Right ventricle myocardium inferior (tissue), 1 donor: ENCODE results near the gene LYSMD2. TPM values are rescaled to one million over a fixed set of nuclear protein-coding genes. Genes with fewer than 3 reads are reported as not detected.
A peak's percentile ranks its signal among the peaks of the same experiment; 100 is the strongest.

Source experiments
- ATAC-seq: fragments of 200-7000 bp; cut with Tn5 transposase; one replicate; pipeline ENCODE4 v1.9.1; 2020; ENCODE audit warnings: mild to moderate bottlenecking, moderate library complexity
- DNase-seq: peaks from one replicate; pipeline ENCODE4 v3.0.0; 2021; ENCODE audit errors: missing footprints
- intact Hi-C: fragments of 100-400 bp; cut with DNase I; formaldehyde crosslinking; loops from one replicate; pipeline ENCODE4 v1.11.0; 2022
- total RNA-seq: library from RNA; stranded (reverse); fragmentation: NEBNext Ultra II Directional; extraction: Animal tissue kit (Norgen Biotek cat#: 25700); gene quantifications from one replicate; pipeline ENCODE4 v1.2.1, GENCODE V29; 2021
- donor health status: DM: no; HTN: yes; CAD: no; lungs with severe emphysema.

LYSMD2 gene
- total RNA-seq, 1 donor from 2014 or later: 4.8 TPM

DNA sequence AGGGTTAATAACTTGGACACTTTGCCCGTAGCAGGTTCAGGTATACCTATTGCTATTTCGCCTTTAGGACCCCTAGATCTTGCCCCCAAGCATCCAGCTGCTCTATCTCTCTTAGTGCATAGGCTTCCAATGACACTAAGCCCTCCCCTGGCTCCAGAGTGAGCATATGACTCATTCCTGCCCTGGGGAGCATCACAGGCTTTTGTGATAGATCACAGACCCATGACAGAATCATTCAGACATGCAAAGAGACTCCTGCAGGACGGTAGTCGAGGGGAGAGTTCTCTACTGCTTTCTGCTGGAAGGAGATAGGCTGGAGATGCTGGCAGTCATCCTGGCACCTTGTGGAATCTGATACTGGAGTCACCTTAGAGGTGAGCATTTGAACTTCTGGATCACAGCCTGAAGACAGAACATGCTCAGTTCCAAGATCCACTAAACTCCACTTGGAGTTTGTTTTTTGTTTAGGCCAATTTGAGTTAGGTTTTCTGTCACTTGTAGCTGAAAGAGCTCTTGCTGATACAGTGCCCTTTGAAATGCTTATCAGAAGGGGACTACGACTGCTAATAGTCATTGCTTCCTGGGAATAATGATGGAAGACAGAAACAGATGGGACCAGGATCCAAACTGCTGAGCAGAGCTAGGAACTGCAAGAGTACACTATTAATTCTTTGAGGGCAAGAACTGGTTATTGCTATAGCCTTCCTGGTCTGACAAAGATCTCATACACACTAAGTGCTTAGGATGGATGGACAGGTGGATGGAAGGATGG is 11.0 kb downstream of the LYSMD2 start:
- peak; percentile 97 for ATAC-seq
- intact Hi-C loops: no loop called here
- DNase-seq: no peak

- DNase-seq: no peak
- intact Hi-C loops: no loop called here
- no peak for ATAC-seq
Measured at GRCh38 chr15:51724673-51725072, 12.8 kb downstream of the LYSMD2 start.

DNA sequence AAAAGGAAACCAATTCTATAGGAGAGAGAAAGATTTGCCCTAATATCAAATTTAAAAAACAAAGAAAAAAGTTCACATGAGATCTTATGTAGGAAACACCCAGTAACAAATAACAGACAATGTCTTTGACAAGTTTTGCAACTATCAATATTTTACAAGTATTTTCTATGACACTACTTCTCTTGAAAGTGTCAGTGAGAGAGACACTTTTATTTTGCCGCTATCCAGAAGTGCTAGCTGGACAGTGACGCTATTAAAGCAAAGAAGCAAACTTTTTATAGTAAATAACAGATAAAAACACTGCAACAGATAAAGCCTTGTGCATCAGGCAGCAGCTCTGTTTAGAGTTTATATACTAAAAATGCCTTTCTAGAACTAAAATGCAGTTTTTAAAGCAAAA is 13.3 kb downstream of the LYSMD2 start:
- intact Hi-C loops: no loop called here
- no peak for ATAC-seq
- DNase-seq: no peak

- DNase-seq: no peak
- intact Hi-C loops: no loop called here
Measured at GRCh38 chr15:51721199-51721960, 16.1 kb downstream of the LYSMD2 start.

DNA sequence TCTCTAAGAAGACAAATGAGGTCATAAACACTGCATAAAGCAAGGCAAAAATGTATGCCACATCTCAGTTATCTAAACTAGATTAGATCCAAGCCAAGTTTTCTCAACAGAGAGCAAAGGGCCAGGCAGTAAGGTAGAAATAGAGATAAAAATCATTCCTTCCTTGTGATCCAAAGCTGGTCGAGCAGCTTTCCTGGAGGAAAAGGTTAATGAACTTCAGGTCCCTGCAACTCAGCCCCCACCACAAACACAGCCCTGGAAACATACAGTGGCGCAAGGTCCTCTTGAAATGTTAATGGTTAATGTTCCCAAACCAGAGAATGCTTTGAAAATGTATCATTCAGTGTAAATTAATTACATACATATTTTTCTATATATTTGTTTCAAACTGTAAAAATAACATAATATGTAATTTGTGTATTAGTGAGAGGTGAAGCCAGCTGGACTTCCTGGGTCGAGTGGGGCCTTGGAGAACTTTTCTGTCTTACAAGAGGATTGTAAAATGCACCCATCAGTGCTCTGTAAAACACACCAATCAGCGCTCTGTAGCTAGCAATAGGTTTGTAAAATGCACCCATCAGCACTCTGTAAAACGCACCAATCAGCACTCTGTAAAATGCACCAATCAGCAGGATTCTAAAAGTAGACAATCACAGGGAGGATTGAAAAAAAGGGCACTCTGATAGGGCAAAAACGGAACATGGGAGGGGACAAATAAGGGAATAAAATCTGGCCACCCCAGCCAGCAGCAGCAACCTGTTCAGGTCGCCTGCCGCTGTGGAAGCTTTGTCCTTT is 17.1 kb downstream of the LYSMD2 start:
- ATAC-seq (no peak), DNase-seq (no peak)
- intact Hi-C loops: no loop called here

More at GRCh38 chr15:51721199-51721960, 16.1 kb downstream of the LYSMD2 start:
- no peak for ATAC-seq

DNA sequence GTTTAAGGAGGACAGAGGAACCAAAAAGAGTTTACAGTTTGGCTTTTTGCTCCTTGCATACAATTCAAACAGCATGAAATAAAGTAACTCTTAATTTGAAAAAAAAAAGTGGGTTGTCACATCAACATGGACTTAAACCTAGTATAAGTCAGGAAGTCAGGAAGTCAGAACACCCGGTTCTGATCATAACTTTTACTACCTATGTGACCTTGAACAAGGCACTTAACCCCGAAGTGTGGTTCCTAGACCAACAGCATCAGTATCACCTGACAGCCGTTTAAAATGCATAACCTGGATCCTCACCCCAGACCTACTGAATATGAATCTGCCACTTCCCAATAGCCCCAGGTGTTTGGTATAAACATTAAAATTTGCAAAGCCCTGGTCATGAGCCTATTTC is 18.7 kb downstream of the LYSMD2 start:
- DNase-seq (no peak), ATAC-seq (no peak)
- intact Hi-C loops: no loop called here

GRCh38 chr15:51718219-51718618 is 19.2 kb downstream of the LYSMD2 start:
- no peak for DNase-seq
- intact Hi-C loops: no loop called here
- ATAC-seq: no peak

DNA sequence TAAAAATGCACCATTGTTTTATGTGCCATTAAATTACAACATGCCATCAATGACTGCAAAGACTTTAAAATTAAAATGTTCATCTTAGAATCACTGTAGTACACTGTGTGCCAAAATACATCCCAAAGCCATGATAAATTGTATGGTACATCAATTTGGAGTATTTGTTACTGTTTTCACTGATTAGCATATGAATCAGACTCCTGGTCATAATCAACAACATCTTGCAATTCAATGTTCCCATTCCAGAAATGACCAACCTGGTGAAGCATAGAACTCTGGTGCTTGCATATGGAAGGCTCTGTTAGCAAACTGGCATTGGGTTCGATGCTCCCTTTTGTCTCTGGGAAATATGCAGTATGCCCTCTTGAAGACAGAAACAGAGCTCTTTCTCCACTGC is 22.5 kb downstream of the LYSMD2 start:
- DNase-seq (no peak), ATAC-seq (no peak)
- intact Hi-C loops: no loop called here

DNA sequence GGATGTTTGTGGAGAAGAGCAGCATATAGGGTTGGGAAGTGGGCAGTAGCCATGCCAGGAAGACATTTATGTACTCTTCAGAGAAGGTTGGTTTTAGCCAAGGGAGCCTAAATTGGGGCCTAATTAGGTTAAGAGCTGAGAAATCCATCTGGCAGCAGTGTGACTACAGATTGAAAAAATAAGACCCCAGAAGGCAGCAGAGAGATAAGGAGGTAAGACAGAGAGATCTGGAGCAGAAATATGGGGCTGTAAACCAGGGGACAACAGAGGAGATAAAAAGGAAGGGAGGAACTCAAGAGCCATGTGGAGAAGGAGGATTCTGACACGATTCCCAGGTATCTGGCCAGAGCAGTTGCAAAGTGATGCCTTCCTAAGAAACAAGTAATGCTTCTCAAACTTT is 23.3 kb downstream of the LYSMD2 start:
- intact Hi-C loops: no loop called here
- ATAC-seq (no peak), DNase-seq (no peak)

DNA sequence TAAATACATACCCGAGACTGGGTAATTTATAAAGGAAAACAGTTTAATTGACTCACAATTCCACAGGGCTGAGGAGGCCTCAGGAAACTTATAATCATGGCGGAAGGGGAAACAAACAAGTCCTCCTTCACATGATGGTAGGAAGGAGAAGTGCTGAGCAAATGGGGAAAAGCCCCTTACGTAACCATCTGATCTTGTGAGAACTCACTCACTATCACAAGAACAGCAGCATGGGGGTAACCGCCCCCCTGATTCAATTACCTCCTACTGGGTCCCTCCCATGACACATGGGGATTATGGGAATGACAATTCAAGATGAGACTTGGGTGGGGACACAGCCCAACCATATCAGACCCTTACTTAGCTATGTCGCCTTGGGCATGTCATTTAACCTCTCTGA is 28.4 kb downstream of the LYSMD2 start:
- DNase-seq: no peak
- intact Hi-C loops: loop anchor here (10.0 kb wide), 1 partner anchor 46 kb away; the partner anchor contains the start of gene TMOD2
- no peak for ATAC-seq

DNA sequence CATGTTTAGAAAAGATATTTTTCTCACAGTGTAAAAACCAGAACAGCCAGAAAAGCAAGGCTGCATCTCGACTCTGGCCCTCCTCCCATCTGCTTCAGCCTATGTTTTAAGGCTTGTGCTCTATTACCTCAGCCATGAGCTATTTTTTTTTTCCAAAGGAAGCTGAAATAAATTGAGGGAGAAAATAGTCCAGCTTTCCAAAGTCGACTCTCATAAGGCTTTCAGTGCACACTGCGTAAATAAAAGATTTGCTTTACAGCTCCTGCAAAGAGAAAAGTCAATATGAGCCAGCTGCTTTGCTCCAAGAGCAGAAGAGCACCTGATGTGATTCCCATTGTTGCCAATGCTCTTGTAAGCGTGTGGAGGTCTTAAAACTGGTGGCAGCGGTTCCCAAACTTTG is 29.4 kb downstream of the LYSMD2 start:
- intact Hi-C loops: loop anchor here (10.0 kb wide), 1 partner anchor 47 kb away; the partner anchor contains the start of gene TMOD2
- peak; percentile 56 for ATAC-seq
- DNase-seq: no peak

DNA sequence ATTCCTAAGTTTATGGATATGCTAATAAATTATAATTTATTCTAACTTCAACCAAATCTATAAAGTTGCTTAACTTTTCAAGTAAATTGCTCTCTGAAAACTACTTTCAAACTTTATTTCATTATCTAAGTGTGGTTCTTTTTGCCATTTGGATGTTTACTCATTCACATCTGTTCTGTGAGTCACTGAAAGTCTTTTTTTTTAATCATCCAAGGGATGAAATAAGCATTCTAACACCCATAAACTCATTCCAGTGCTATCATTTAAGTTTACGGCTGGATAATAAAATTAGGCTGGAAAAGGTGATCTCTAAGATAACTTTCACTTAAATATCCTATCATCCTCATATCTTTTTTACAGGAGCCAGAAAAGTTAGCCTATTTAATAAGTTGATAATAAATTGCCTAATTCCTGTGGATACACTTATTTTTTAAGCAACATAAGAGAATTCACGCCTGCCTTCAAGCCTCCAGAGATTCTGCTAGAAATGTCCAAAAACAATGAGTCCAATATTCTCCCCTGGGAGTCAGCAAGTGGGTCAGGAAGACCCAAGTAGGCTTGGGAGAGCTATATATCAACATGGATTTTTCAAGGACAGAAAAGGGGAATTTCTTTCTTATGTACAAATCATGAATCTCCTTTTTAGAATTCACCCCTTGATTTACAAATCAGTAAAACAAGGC is 30.4 kb downstream of the LYSMD2 start:
- ATAC-seq (no peak), DNase-seq (no peak)
- intact Hi-C loops: loop anchor here (10.0 kb wide), 1 partner anchor 48 kb away; the partner anchor contains the start of gene TMOD2

GRCh38 chr15:51706291-51706690 is 31.2 kb downstream of the LYSMD2 start:
- ATAC-seq: peak; percentile 69
- intact Hi-C loops: loop anchor here (10.0 kb wide), 1 partner anchor 49 kb away; the partner anchor contains the start of gene TMOD2

DNA sequence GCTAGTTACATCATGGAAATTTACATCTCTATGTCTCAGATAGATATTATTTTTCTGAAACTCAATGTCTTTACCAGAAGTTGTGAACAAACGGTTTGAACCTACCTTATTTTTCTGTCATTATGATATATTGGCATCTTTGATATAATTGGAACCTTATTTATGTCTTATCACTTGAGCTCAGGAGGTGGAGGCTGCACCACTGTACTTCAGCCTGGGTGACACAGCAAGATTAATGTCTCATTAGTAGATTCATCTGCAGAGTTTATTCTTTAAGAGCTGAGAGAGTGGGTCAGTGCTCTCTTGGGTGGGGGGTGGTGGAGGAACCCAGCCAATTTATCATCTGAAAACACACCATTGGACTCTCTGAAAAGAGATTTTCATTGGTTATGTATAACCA is 34.7 kb downstream of the LYSMD2 start:
- intact Hi-C loops: loop anchor here (10.0 kb wide), 1 partner anchor 52 kb away; the partner anchor contains the start of gene TMOD2
- DNase-seq: no peak

More at GRCh38 chr15:51706291-51706690, 31.2 kb downstream of the LYSMD2 start:
- no peak for DNase-seq

GRCh38 chr15:51699373-51699772 is 38.1 kb downstream of the LYSMD2 start:
- intact Hi-C loops: no loop called here
- DNase-seq: no peak
- ATAC-seq: no peak

More for the DNA sequence above, 34.7 kb downstream of the LYSMD2 start:
- no peak for ATAC-seq

DNA sequence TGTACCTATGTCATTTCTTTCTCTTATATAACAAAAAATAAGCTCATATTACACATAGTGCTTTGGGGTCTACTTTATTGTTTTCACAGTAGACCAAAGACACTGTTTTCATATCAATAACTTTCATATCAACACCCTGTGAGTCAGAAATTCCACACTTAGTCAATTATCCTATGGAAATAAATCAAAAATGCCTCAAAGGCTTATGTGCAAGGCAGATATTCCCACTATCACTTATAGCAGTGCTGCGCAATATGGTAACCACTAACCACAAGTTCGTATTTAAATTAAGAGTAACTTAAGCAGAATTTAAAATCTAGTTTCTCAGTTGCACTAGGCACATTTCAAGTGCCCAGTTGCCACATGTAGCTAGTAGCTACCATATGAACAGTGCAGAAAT is 40.3 kb downstream of the LYSMD2 start:
- no peak for DNase-seq
- ATAC-seq: no peak
- intact Hi-C loops: no loop called here

- intact Hi-C loops: no loop called here
- ATAC-seq: no peak
- no peak for DNase-seq
Measured at GRCh38 chr15:51696566-51696965, 40.9 kb downstream of the LYSMD2 start.

DNA sequence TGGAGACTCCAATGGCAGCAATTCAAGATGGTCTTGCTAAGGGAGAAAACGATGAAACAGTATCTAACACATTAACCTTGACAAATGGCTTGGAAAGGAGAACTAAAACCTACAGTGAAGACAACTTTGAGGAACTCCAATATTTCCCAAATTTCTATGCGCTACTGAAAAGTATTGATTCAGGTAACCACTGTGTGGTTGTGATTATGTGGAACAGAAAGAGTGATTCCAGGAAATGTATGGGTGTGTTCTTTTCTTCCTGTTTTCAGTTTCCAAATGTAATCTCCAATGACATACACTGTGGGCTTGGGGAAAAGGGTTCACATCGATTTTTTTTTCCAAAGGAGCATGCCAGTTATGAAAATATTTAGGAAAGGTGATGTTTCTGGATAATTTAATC is 45.3 kb downstream of the LYSMD2 start:
- DNase-seq (no peak), ATAC-seq (no peak)
- intact Hi-C loops: no loop called here

DNA sequence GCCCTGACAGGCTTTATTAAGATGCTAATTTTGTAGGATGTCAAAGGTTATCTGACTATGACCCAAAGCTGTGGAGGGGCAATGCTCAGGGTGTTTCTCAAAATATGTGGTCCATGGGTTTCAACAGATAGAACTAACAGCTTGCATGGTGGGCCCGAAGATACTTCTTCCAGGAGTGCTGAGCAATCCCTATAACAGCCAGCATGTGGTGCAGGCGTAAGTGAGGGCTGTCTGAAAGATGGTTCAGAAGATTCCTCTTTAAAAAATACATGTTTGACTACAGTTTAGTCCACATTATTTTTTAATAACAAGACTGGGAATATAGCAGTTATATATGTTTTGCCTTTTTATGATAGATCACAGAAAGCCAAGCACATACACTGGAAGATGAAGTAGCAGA is 48.6 kb downstream of the LYSMD2 start:
- DNase-seq (no peak), ATAC-seq (no peak)
- intact Hi-C loops: no loop called here
